Chondrocyte (in vitro differentiated cells): ENCODE measurements around the gene DOCK6. TPM values are rescaled to one million over a fixed set of nuclear protein-coding genes. Genes with fewer than 3 reads are reported as not detected.

Experiments used
- DNase-seq: peaks from one replicate; pipeline ENCODE4 v3.0.0; 2021; ENCODE audit warnings: mixed read lengths, low spot score
- H3K27ac Mint-ChIP-seq: one replicate; pipeline ENCODE4 v1.8.0; 2021; ENCODE audit warnings: mild to moderate bottlenecking, moderate library complexity, mixed read lengths; ENCODE audit not compliant: unreplicated experiment
- H3K27me3 Mint-ChIP-seq: 2 replicates; pipeline ENCODE4 v1.8.0; 2021; ENCODE audit warnings: low read depth, mixed read lengths
- H3K36me3 Mint-ChIP-seq: 2 replicates; pipeline ENCODE4 v1.8.0; 2021; ENCODE audit warnings: low read depth, mixed read lengths
- H3K4me1 Mint-ChIP-seq: 2 replicates; pipeline ENCODE4 v1.8.0; 2021; ENCODE audit warnings: low read depth, mild to moderate bottlenecking, mixed read lengths
- H3K4me3 Mint-ChIP-seq: one replicate; pipeline ENCODE4 v1.8.0; 2021; ENCODE audit warnings: mild to moderate bottlenecking, moderate library complexity, mixed read lengths; ENCODE audit not compliant: unreplicated experiment
- H3K9me3 Mint-ChIP-seq: 2 replicates; pipeline ENCODE4 v1.8.0; 2021; ENCODE audit warnings: low read depth, mixed read lengths
- total RNA-seq: library from RNA; stranded (reverse); gene quantifications from 3 replicates; pipeline ENCODE4 v1.2.1, GENCODE V29; 2021
- TF ChIP-seq, protein P1 (sequence below): fragments of 200-600 bp; sonication (generic); IDR thresholded peaks from 2 replicates; pipeline ENCODE4 v1.5.0; 2021; ENCODE audit warnings: antibody characterized with exemption, mild to moderate bottlenecking, moderate library complexity

DOCK6 gene
- total RNA-seq, 1 donor from 2014 or later: 44.4 TPM

DNA sequence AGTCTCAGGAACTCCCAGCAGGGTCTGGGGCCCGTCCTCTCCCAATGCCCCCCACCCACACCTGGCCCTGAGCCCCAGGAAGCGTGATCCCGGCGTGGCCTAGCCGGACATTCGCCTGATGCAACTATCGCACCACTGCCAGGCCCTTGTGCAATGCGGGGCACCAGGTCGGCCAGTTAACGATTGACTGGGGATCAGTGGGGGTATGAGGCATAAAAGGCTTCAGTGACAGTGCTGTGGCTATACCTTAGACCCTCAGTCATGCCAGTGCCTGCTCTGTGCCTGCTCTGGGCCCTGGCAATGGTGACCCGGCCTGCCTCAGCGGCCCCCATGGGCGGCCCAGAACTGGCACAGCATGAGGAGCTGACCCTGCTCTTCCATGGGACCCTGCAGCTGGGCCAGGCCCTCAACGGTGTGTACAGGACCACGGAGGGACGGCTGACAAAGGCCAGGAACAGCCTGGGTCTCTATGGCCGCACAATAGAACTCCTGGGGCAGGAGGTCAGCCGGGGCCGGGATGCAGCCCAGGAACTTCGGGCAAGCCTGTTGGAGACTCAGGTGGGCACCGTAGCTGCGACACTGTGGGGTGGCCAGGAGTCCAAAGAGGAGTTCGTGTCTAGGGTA lies 22.8 kb downstream of the DOCK6 start, which contains the start of gene ANGPTL8:
Gene ANGPTL8, plus strand, starts transcription at position 243 of the 624 bp plus-strand sequence. Its CDS starts 19 bp downstream, at position 262.
- peaks cover 5% of the 10 kb centered on the region for H3K4me1 Mint-ChIP-seq
- no peak within 1 kb of the TSS for H3K4me3 Mint-ChIP-seq
- no peak for DNase-seq
- H3K27me3 Mint-ChIP-seq: no peaks in the 10 kb centered on the region
- peaks cover 13% of the 10 kb centered on the region for H3K36me3 Mint-ChIP-seq
- TF ChIP-seq, protein P1, sequence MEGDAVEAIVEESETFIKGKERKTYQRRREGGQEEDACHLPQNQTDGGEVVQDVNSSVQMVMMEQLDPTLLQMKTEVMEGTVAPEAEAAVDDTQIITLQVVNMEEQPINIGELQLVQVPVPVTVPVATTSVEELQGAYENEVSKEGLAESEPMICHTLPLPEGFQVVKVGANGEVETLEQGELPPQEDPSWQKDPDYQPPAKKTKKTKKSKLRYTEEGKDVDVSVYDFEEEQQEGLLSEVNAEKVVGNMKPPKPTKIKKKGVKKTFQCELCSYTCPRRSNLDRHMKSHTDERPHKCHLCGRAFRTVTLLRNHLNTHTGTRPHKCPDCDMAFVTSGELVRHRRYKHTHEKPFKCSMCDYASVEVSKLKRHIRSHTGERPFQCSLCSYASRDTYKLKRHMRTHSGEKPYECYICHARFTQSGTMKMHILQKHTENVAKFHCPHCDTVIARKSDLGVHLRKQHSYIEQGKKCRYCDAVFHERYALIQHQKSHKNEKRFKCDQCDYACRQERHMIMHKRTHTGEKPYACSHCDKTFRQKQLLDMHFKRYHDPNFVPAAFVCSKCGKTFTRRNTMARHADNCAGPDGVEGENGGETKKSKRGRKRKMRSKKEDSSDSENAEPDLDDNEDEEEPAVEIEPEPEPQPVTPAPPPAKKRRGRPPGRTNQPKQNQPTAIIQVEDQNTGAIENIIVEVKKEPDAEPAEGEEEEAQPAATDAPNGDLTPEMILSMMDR: no peak
- no peak within 1 kb of the TSS for H3K27ac Mint-ChIP-seq
- no peaks in the 10 kb centered on the region for H3K9me3 Mint-ChIP-seq

DNA sequence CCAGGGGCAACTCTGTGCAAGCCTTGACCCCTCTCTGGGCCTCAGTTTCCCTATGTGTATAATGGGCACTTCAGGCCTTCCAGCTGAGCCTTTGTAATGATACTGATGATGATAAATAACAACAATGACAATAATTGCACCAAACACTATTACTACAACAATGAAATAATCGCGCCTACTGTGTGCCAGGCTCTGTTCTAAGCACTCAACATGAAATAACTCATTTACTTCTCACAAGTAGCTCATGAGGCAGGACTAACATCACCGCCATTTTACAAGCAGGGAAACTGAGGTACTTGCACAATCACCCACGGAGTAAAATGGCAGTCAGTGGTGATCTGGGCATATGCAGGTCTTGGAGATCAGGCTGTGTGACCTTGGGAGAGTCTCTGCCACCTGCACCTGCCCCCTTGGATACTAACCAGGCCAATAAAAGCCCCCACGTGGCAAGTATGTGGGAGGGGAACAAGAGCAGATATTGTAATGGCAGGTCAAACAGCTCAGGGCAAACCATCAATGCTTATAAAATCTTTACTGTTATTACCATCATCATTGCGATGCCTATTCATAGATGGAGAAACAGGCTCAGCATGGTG lies 23.4 kb downstream of the DOCK6 start:
- Mint-ChIP-seq H3K4me3 (no peak overlapping the region), H3K27me3 (no peaks in the 10 kb centered on the region), H3K27ac (no peak overlapping the region), H3K9me3 (no peaks in the 10 kb centered on the region), H3K36me3 (peaks cover 13% of the 10 kb centered on the region), H3K4me1 (peaks cover 5% of the 10 kb centered on the region)
- no peak for DNase-seq
- TF ChIP-seq, protein P1: no peak

DNA sequence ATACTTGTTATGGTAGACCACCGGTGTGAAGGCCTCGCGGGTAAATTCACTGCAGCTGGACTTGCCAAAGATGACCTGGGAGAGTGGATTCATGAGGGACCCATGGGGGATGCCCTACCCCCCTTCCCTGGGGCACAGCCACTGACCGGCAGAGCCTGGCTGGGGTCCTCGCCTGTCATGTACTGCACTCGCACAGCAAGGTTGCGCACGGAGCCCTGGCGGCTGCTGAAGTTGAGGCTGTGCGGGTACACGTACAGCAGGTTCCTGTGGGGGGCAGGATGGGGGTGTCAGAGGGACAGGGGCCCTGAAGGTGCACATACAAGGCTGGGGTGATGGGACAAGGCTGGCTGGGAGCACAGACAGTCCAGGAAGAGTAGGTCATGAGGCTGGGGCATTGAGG lies 24.3 kb downstream of the DOCK6 start:
- no peaks in the 10 kb centered on the region for H3K4me1 Mint-ChIP-seq
- no peaks in the 10 kb centered on the region for H3K27me3 Mint-ChIP-seq
- no peak overlapping the region for H3K4me3 Mint-ChIP-seq
- TF ChIP-seq, protein P1: no peak
- DNase-seq: no peak
- no peaks in the 10 kb centered on the region for H3K9me3 Mint-ChIP-seq
- peaks cover 13% of the 10 kb centered on the region for H3K36me3 Mint-ChIP-seq
- no peak overlapping the region for H3K27ac Mint-ChIP-seq

DNA sequence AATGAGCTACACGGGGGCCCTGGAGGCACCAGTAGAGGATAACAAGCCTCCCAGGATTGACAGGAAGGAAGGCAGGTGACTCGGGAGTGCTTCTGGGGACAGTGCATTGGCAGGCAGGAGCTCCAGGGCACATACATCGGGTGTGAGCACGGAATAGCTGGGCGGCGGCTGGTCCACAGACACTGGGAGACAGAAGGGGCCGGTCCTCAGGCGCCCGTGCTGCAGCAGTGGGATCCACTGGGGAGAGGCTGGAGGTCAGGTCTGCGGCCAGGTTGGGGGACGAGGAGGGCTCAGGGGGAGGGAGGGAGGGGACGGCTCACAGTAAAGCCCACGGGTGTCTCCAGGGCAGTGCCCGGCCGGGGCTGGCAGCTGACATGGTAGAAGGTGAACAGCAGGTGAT lies 25.0 kb downstream of the DOCK6 start:
- no peaks in the 10 kb centered on the region for H3K9me3 Mint-ChIP-seq
- H3K4me1 Mint-ChIP-seq: no peaks in the 10 kb centered on the region
- H3K4me3 Mint-ChIP-seq: no peak overlapping the region
- peaks cover 14% of the 10 kb centered on the region for H3K36me3 Mint-ChIP-seq
- no peaks in the 10 kb centered on the region for H3K27me3 Mint-ChIP-seq
- no peak for DNase-seq
- H3K27ac Mint-ChIP-seq: no peak overlapping the region
- TF ChIP-seq, protein P1: no peak

DNA sequence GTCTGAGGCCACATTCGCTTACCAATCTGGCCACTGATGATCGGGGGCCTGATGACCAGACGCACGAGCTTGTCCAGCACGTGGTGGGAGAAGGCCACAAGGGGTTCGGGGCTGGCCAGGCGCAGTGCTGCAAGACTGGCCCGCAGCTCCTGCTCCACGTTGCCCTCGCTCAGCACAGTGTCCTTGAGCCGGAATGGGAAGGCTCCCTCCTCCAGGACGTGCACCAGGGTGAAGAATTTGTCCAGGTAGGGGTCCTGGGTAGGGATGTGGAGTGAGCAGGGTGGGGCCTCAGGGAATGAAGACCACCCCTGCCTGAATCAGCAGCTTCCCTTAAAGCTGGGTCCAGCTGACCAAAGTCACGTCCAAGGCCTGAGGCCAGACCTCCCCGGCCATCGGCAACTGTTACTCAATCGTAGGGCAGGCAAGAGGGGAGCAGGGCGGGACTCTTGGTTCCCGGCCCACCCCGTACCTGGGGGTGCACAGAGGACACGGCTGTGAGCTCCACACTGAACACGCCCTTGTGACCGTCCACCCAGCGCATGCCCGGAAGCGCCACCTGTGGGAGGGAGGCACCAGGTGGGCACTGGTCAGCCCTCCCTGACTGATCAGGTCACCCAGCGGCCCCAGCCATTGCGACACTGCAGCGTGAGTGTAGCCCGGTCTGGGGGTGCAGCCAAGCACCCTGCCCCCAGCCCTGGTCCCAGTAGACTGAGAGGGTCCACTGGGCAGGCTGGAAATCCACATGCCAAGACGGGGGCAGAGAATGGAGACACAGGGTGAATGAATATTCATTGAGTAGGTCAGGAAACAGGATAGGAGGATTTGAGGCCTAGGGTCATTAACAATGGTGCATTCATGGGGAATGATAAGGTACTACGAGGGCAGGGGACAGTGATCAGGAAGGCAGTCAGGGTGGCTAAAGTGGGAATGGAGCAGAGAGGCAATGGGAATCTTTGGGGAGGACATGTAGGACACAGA lies 25.7 kb downstream of the DOCK6 start:
- Mint-ChIP-seq H3K36me3 (peaks cover 15% of the 10 kb centered on the region), H3K27ac (no peak overlapping the region), H3K27me3 (no peaks in the 10 kb centered on the region), H3K4me1 (no peaks in the 10 kb centered on the region), H3K9me3 (no peaks in the 10 kb centered on the region), H3K4me3 (no peak overlapping the region)
- TF ChIP-seq, protein P1: no peak
- DNase-seq: no peak
